ENCODE measurements around the gene AANAT.

Gene AANAT

DNA sequence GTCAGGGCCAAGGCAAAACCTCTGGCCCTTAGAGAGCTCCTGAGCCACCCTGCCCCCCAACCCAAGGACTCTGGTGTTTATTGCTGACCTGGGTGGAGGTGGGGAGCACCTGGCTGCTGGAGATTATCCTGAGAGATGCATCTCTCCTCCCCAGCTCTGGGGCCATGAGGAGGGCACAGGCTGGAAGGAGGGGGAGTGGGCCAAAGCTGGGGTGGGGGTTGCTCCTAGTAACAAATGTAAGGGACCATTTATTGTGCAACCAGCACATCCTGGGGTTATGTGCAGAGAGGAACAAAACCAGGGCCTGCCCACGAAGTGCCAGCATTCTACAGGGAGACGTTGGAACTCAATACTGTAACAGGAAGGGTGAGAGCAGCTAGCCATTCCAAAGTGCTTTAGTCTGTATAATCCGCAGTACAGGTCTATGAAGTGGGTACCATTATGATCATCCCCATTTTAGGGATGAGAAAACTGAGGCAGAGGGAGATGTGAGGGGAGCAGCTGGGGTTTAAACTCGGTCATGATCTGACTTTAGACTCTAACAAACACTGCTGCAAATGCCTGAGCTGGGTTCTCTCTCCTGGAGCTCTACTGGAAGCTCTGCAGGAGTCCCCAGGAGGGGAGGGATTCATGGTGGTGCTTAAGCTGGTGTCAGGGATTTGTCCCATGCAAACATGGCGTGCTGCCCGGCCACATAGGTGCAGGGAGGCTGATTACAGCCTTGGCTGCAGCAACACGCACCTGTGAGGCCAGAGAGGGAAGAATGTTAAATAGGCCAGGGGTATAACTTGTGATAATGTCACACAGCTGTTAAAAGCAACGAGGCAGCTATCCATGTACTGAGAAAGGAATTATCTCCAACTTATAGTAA is 35.2 kb downstream of the AANAT start:
- TF ChIP-seq ZBTB1 (tag by site-specific recombination; IDR thresholded peaks at IDR 0.05) (no peak), ZNF214 (tag by site-specific recombination; IDR thresholded peaks at IDR 0.05; ENCODE audit: borderline replicate concordance) (no peak), GLIS1 (tag by site-specific recombination; IDR thresholded peaks at IDR 0.05) (peak; percentile 92), ZNF114 (tag by site-specific recombination; IDR thresholded peaks at IDR 0.05) (no peak), ZNF292 (tag by site-specific recombination; IDR thresholded peaks at IDR 0.05; ENCODE audit: borderline replicate concordance, low read depth) (no peak), ZIC2 (tag by site-specific recombination; IDR thresholded peaks at IDR 0.05) (peak; percentile 49), KLF8 (tag by site-specific recombination; IDR thresholded peaks at IDR 0.05) (no peak), ZNF248 (tag by site-specific recombination; IDR thresholded peaks at IDR 0.05) (no peak), GLIS2 (tag by site-specific recombination; IDR thresholded peaks at IDR 0.05) (no peak)
- Histone ChIP-seq H3K36me3 (ENCODE audit: control insufficient read depth in 2 of 2, insufficient read depth in 1 of 2, low read length in 2 of 2) (no peaks in the 10 kb centered on the region), H3K9me3 (ENCODE audit: control insufficient read depth, insufficient read depth, low read depth, low read length) (no peaks in the 10 kb centered on the region), H3K4me3 (ENCODE audit: low read depth, low read length) (no peak overlapping the region), H3K4me1 (ENCODE audit: control insufficient read depth, insufficient read depth, low read length) (peaks cover 16% of the 10 kb centered on the region), H3K27ac (ENCODE audit: extremely low read depth, low read depth, low read length) (no peak overlapping the region)
- ChIA-PET POLR2A (interaction anchor here (0.6 to 1.6 kb wide), 4 partner anchors 35 to 170 kb away, joined by 3 to 5 read pairs (median 5); partner anchors contain the start of gene AANAT), CTCF (interaction anchor here (0.6 to 7.3 kb wide), 18 partner anchors 8 to 223 kb away, joined by 3 to 58 read pairs (median 4); partner anchors contain the start of genes AANAT and UBE2O)

- Histone ChIP-seq H3K4me3 (ENCODE audit: low read depth, low read length) (no peak overlapping the region), H3K36me3 (ENCODE audit: control insufficient read depth in 2 of 2, insufficient read depth in 1 of 2, low read length in 2 of 2) (no peaks in the 10 kb centered on the region), H3K9me3 (ENCODE audit: control insufficient read depth, insufficient read depth, low read depth, low read length) (no peaks in the 10 kb centered on the region), H3K4me1 (ENCODE audit: control insufficient read depth, insufficient read depth, low read length) (peaks cover 16% of the 10 kb centered on the region), H3K27ac (ENCODE audit: extremely low read depth, low read depth, low read length) (no peak overlapping the region)
- POLR2A ChIA-PET = interaction anchor here (0.6 kb wide), 1 partner anchor 181 kb away, joined by 3 read pairs; no protein-coding TSS in a partner anchor
- CTCF ChIA-PET = interaction anchor here (0.6 to 7.3 kb wide), 15 partner anchors 18 to 1007 kb away, joined by 3 to 58 read pairs (median 4); partner anchors contain the start of genes AANAT and PRCD
- TF ChIP-seq SETDB1 (IDR thresholded peaks at IDR 0.05; ENCODE audit: insufficient read length, low read length) (no peak), SCRT2 (tag by site-specific recombination; IDR thresholded peaks at IDR 0.05) (no peak), ZNF645 (tag by site-specific recombination; IDR thresholded peaks at IDR 0.05) (no peak), ZNF585B (tag by site-specific recombination; IDR thresholded peaks at IDR 0.05) (no peak), ZNF624 (tag by site-specific recombination; IDR thresholded peaks at IDR 0.05) (no peak), ZNF433 (tag by site-specific recombination; IDR thresholded peaks at IDR 0.05; ENCODE audit: low read depth) (no peak), ZBTB11 (tag by site-specific recombination; conservative IDR thresholded peaks at IDR 0.05; ENCODE audit: low read depth) (no peak), SP2 (tag by site-specific recombination; IDR thresholded peaks at IDR 0.05) (no peak), ZNF362 (tag by site-specific recombination; IDR thresholded peaks at IDR 0.05) (no peak), ZSCAN30 (tag by site-specific recombination; IDR thresholded peaks at IDR 0.05) (no peak), HOXD13 (CRISPR knock-in tag; IDR thresholded peaks at IDR 0.05; ENCODE audit: borderline replicate concordance) (no peak), ZNF239 (tag by site-specific recombination; IDR thresholded peaks at IDR 0.05) (no peak), ZSCAN18 (tag by site-specific recombination; IDR thresholded peaks at IDR 0.05) (no peak), INSM2 (tag by site-specific recombination; IDR thresholded peaks at IDR 0.05) (no peak)
- TF ChIP-seq, protein P1, sequence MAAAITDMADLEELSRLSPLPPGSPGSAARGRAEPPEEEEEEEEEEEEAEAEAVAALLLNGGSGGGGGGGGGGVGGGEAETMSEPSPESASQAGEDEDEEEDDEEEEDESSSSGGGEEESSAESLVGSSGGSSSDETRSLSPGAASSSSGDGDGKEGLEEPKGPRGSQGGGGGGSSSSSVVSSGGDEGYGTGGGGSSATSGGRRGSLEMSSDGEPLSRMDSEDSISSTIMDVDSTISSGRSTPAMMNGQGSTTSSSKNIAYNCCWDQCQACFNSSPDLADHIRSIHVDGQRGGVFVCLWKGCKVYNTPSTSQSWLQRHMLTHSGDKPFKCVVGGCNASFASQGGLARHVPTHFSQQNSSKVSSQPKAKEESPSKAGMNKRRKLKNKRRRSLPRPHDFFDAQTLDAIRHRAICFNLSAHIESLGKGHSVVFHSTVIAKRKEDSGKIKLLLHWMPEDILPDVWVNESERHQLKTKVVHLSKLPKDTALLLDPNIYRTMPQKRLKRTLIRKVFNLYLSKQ (tag by site-specific recombination; IDR thresholded peaks at IDR 0.05; ENCODE audit: borderline replicate concordance) = no peak
Observed at GRCh38 chr17:76504117-76504516, 36.7 kb downstream of the AANAT start.

Measured in HEK293 (cell line).